Activated naive CD8-positive, alpha-beta T cell treated with anti-CD3 and anti-CD28 coated beads, Interleukin-2, amount 10 ng/mL, durations not matched to agents 7 days and 5 days (primary cell): ENCODE results near the gene SCARF1. TPM values are rescaled to one million over a fixed set of nuclear protein-coding genes. Genes with fewer than 3 reads are reported as not detected.
"Not testable (repeated sequence)": the region's sequence is repeated elsewhere in the genome, so short reads cannot be mapped to it uniquely, and the experiment has no call there.

Experiments
- ATAC-seq: fragments of 150-1000 bp; cut with Tn5 transposase; one replicate; pipeline ENCODE4 v1.10.0; 2021; ENCODE audit warnings: low read depth, moderate library complexity
- POLR2A ChIA-PET: fragments of 350-600 bp; sonication (Branson Sonifier 250); formaldehyde crosslinking; loops from one replicate; lab custom pipeline; 2021; ENCODE audit warnings: antibody characterized with exemption; lab: Charles Lee
- DNase-seq: peaks from one replicate; pipeline ENCODE4 v3.0.0; 2021
- H3K27ac Mint-ChIP-seq: one replicate; pipeline ENCODE4 v1.8.0; 2022; ENCODE audit warnings: mild to moderate bottlenecking, mixed read lengths
- H3K27me3 Mint-ChIP-seq: one replicate; pipeline ENCODE4 v1.8.0; 2022; ENCODE audit warnings: mild to moderate bottlenecking, moderate library complexity, mixed read lengths
- H3K36me3 Mint-ChIP-seq: one replicate; pipeline ENCODE4 v1.8.0; 2021; ENCODE audit warnings: mild to moderate bottlenecking, mixed read lengths
- H3K4me1 Mint-ChIP-seq: one replicate; pipeline ENCODE4 v1.8.0; 2021; ENCODE audit warnings: mixed read lengths
- H3K4me3 Mint-ChIP-seq: one replicate; pipeline ENCODE4 v1.8.0; 2022; ENCODE audit warnings: mild to moderate bottlenecking, moderate library complexity, mixed read lengths
- H3K9me3 Mint-ChIP-seq: one replicate; pipeline ENCODE4 v1.8.0; 2021; ENCODE audit warnings: mixed read lengths
- total RNA-seq, 2 experiments: library from RNA; stranded (reverse); gene quantifications; one replicate each; pipeline ENCODE4 v1.2.3, GENCODE V29; 2021

Gene SCARF1
- total RNA-seq, 2 experiments from 2014 or later = 6.0 to 6.5 TPM

GRCh38 chr17:1653735-1654134 lies 8.2 kb upstream of the SCARF1 start:
- peaks cover 2% of the 10 kb centered on the region for H3K27me3 Mint-ChIP-seq
- H3K4me1 Mint-ChIP-seq = peaks cover 6% of the 10 kb centered on the region
- POLR2A ChIA-PET = interaction anchor here (0.6 kb wide), 1 partner anchor 112 kb away, joined by 4 read pairs; no protein-coding TSS in a partner anchor
- H3K36me3 Mint-ChIP-seq = peaks cover 52% of the 10 kb centered on the region
- no peak overlapping the region for H3K4me3 Mint-ChIP-seq
- H3K9me3 Mint-ChIP-seq = no peaks in the 10 kb centered on the region
- no peak for DNase-seq
- ATAC-seq = no peak
- no peak overlapping the region for H3K27ac Mint-ChIP-seq

- not testable (repeated sequence) for ATAC-seq, H3K4me1 Mint-ChIP-seq, DNase-seq, H3K9me3 Mint-ChIP-seq, H3K27ac Mint-ChIP-seq, H3K4me3 Mint-ChIP-seq, H3K27me3 Mint-ChIP-seq
- H3K36me3 Mint-ChIP-seq = peaks cover 42% of the 10 kb centered on the region
- POLR2A ChIA-PET = interaction anchor here (0.7 kb wide), 2 partner anchors 26 to 177 kb away, joined by 3 to 4 read pairs; partner anchors contain the start of gene SMYD4
These were observed 7.3 kb upstream of the SCARF1 start for GRCh38 chr17:1652794-1653193.

- no peak overlapping the region for H3K27ac Mint-ChIP-seq
- no peak overlapping the region for H3K4me3 Mint-ChIP-seq
- peaks cover 9% of the 10 kb centered on the region for H3K4me1 Mint-ChIP-seq
- no peak for DNase-seq
- H3K9me3 Mint-ChIP-seq = no peaks in the 10 kb centered on the region
- H3K27me3 Mint-ChIP-seq = no peaks in the 10 kb centered on the region
- peaks cover 36% of the 10 kb centered on the region for H3K36me3 Mint-ChIP-seq
- ATAC-seq = no peak
- POLR2A ChIA-PET = no interaction called here
These were observed 6.0 kb upstream of the SCARF1 start for GRCh38 chr17:1651559-1651844.

- peaks cover 9% of the 10 kb centered on the region for H3K4me1 Mint-ChIP-seq
- peak overlapping the region; percentile 21 for H3K27ac Mint-ChIP-seq
- POLR2A ChIA-PET = interaction anchor here (1.0 kb wide), 1 partner anchor 18 kb away, joined by 5 read pairs; no protein-coding TSS in a partner anchor
- no peak for ATAC-seq
- H3K36me3 Mint-ChIP-seq = peaks cover 33% of the 10 kb centered on the region
- no peak for DNase-seq
- H3K4me3 Mint-ChIP-seq = no peak overlapping the region
- H3K27me3 Mint-ChIP-seq = no peaks in the 10 kb centered on the region
- no peaks in the 10 kb centered on the region for H3K9me3 Mint-ChIP-seq
These were observed 5.4 kb upstream of the SCARF1 start for GRCh38 chr17:1650731-1651558.

- no peak for DNase-seq
- POLR2A ChIA-PET = interaction anchor here (0.5 to 2.3 kb wide), 6 partner anchors 19 to 179 kb away, joined by 3 to 16 read pairs (median 4); partner anchors contain the start of gene SMYD4
- peaks cover 18% of the 10 kb centered on the region for H3K4me1 Mint-ChIP-seq
- H3K4me3 Mint-ChIP-seq = peak within 1 kb of the TSS; percentile 80
- H3K9me3 Mint-ChIP-seq = no peaks in the 10 kb centered on the region
- no peaks in the 10 kb centered on the region for H3K27me3 Mint-ChIP-seq
- H3K36me3 Mint-ChIP-seq = peaks cover 28% of the 10 kb centered on the region
- peak; percentile 17 for ATAC-seq
- H3K27ac Mint-ChIP-seq = peak within 1 kb of the TSS; percentile 64
These were observed 4.4 kb upstream of the SCARF1 start, which contains the start of gene RILP for GRCh38 chr17:1649844-1650501. TSS of gene RILP (minus strand) at chr17:1649866. CDS start at chr17:1649804, 62 bp downstream.

GRCh38 chr17:1648963-1649843 lies 3.7 kb upstream of the SCARF1 start:
- Mint-ChIP-seq H3K27me3 (no peaks in the 10 kb centered on the region), H3K27ac (peak overlapping the region; percentile 64), H3K4me1 (peaks cover 24% of the 10 kb centered on the region), H3K9me3 (no peaks in the 10 kb centered on the region), H3K4me3 (peak overlapping the region; percentile 80), H3K36me3 (peaks cover 24% of the 10 kb centered on the region)
- ATAC-seq (peak; percentile 74), DNase-seq (peak; percentile 98)
- POLR2A ChIA-PET = interaction anchor here (0.5 to 2.3 kb wide), 8 partner anchors 19 to 193 kb away, joined by 3 to 16 read pairs (median 4); partner anchors contain the start of genes CRK and SMYD4

- POLR2A ChIA-PET = interaction anchor here (0.6 to 2.3 kb wide), 5 partner anchors 9 to 192 kb away, joined by 3 to 16 read pairs (median 4); partner anchors contain the start of gene CRK
- peak overlapping the region; percentile 64 for H3K27ac Mint-ChIP-seq
- H3K4me3 Mint-ChIP-seq = peak overlapping the region; percentile 80
- peaks cover 17% of the 10 kb centered on the region for H3K36me3 Mint-ChIP-seq
- ATAC-seq (peak; percentile 15), DNase-seq (no peak)
- peaks cover 27% of the 10 kb centered on the region for H3K4me1 Mint-ChIP-seq
- H3K27me3 Mint-ChIP-seq = no peaks in the 10 kb centered on the region
- H3K9me3 Mint-ChIP-seq = no peaks in the 10 kb centered on the region
These were observed 2.8 kb upstream of the SCARF1 start for GRCh38 chr17:1648173-1648962.

GRCh38 chr17:1647802-1648171 lies 2.3 kb upstream of the SCARF1 start:
- Mint-ChIP-seq H3K4me1 (peaks cover 27% of the 10 kb centered on the region), H3K27ac (no peak overlapping the region), H3K36me3 (peaks cover 12% of the 10 kb centered on the region), H3K9me3 (no peaks in the 10 kb centered on the region), H3K27me3 (no peaks in the 10 kb centered on the region), H3K4me3 (peak overlapping the region; percentile 76)
- ATAC-seq = no peak
- no peak for DNase-seq
- POLR2A ChIA-PET = interaction anchor here (0.6 to 2.3 kb wide), 3 partner anchors 9 to 70 kb away, joined by 3 to 16 read pairs (median 5); no protein-coding TSS in a partner anchor

- no peak overlapping the region for H3K4me3 Mint-ChIP-seq
- peaks cover 4% of the 10 kb centered on the region for H3K36me3 Mint-ChIP-seq
- peaks cover 27% of the 10 kb centered on the region for H3K4me1 Mint-ChIP-seq
- ATAC-seq (no peak), DNase-seq (no peak)
- no peaks in the 10 kb centered on the region for H3K9me3 Mint-ChIP-seq
- POLR2A ChIA-PET = no interaction called here
- H3K27me3 Mint-ChIP-seq = no peaks in the 10 kb centered on the region
- H3K27ac Mint-ChIP-seq = peak overlapping the region; percentile 83
These were observed 805 bp upstream of the SCARF1 start for GRCh38 chr17:1646199-1646875.

GRCh38 chr17:1644493-1645206 lies 882 bp downstream of the SCARF1 start:
- H3K4me1 Mint-ChIP-seq = peaks cover 24% of the 10 kb centered on the region
- H3K27ac Mint-ChIP-seq = peak overlapping the region; percentile 83
- no peaks in the 10 kb centered on the region for H3K27me3 Mint-ChIP-seq
- ATAC-seq (no peak), DNase-seq (peak; percentile 52)
- POLR2A ChIA-PET = interaction anchor here (0.6 kb wide), 1 partner anchor 249 kb away, joined by 4 read pairs; no protein-coding TSS in a partner anchor
- peak overlapping the region; percentile 86 for H3K4me3 Mint-ChIP-seq
- no peaks in the 10 kb centered on the region for H3K9me3 Mint-ChIP-seq
- peaks cover 2% of the 10 kb centered on the region for H3K36me3 Mint-ChIP-seq

- Mint-ChIP-seq H3K27ac (peak overlapping the region; percentile 83), H3K4me1 (peaks cover 24% of the 10 kb centered on the region), H3K4me3 (peak overlapping the region; percentile 86), H3K9me3 (no peaks in the 10 kb centered on the region), H3K36me3 (peaks cover 2% of the 10 kb centered on the region), H3K27me3 (no peaks in the 10 kb centered on the region)
- DNase-seq (peak; percentile 49), ATAC-seq (peak; percentile 2)
- POLR2A ChIA-PET = interaction anchor here (0.6 to 1.0 kb wide), 4 partner anchors 10 to 384 kb away, joined by 3 to 4 read pairs (median 4); no protein-coding TSS in a partner anchor
These were observed 1.5 kb downstream of the SCARF1 start for GRCh38 chr17:1643999-1644492.
